NCI-H1930 (cell line): ENCODE data around the gene ARID1B.

Source experiments
- DNase-seq, 2 experiments: peaks; one replicate each; lab custom pipeline; 2025; lab: John Stamatoyannopoulos, UW

The ARID1B gene

GRCh38 chr6:156791320-156791850 lies 14.2 kb downstream of the ARID1B start:
- no peak for DNase-seq

GRCh38 chr6:156793200-156793599 lies 16.0 kb downstream of the ARID1B start:
- no peak for DNase-seq

GRCh38 chr6:156794546-156795354 lies 17.6 kb downstream of the ARID1B start:
- no peak for DNase-seq

- DNase-seq: no peak
These were observed 18.6 kb downstream of the ARID1B start for GRCh38 chr6:156795825-156796224.

GRCh38 chr6:156796627-156797026 lies 19.4 kb downstream of the ARID1B start:
- no peak for DNase-seq

- DNase-seq: no peak
These were observed 20.9 kb downstream of the ARID1B start for GRCh38 chr6:156797901-156798735.

GRCh38 chr6:156801712-156802111 lies 24.5 kb downstream of the ARID1B start:
- no peak for DNase-seq

- DNase-seq: no peak
These were observed 26.2 kb downstream of the ARID1B start for GRCh38 chr6:156803353-156803752.

GRCh38 chr6:156804402-156804801 lies 27.2 kb downstream of the ARID1B start:
- no peak for DNase-seq

GRCh38 chr6:156806155-156806554 lies 29.0 kb downstream of the ARID1B start:
- no peak for DNase-seq

- no peak for DNase-seq
These were observed 29.9 kb downstream of the ARID1B start for GRCh38 chr6:156807028-156807427.

GRCh38 chr6:156807795-156808194 lies 30.6 kb downstream of the ARID1B start:
- DNase-seq: no peak

- no peak for DNase-seq
These were observed 31.1 kb downstream of the ARID1B start for GRCh38 chr6:156808287-156808686.

GRCh38 chr6:156809034-156809433 lies 31.9 kb downstream of the ARID1B start:
- DNase-seq: no peak

- no peak for DNase-seq
These were observed 32.4 kb downstream of the ARID1B start for GRCh38 chr6:156809446-156810178.

GRCh38 chr6:156814036-156814581 lies 36.9 kb downstream of the ARID1B start:
- DNase-seq: no peak

- no peak for DNase-seq
These were observed 39.3 kb downstream of the ARID1B start for GRCh38 chr6:156816505-156816904.

- DNase-seq: no peak
These were observed 43.1 kb downstream of the ARID1B start for GRCh38 chr6:156820089-156820798.

GRCh38 chr6:156821707-156822106 lies 44.5 kb downstream of the ARID1B start:
- no peak for DNase-seq

- no peak for DNase-seq
These were observed 45.6 kb downstream of the ARID1B start for GRCh38 chr6:156822747-156823206.

GRCh38 chr6:156824142-156824541 lies 47.0 kb downstream of the ARID1B start:
- no peak for DNase-seq
